B cell (primary cell): ENCODE results near the gene ISOC2. TPM values are rescaled to one million over a fixed set of nuclear protein-coding genes. Genes with fewer than 3 reads are reported as not detected.

Experiments used
- ATAC-seq: fragments of 200-7000 bp; cut with Tn5 transposase; one replicate; pipeline ENCODE4 v1.10.0; 2021; ENCODE audit warnings: low read depth, mild to moderate bottlenecking, moderate number of reproducible peaks, moderate library complexity
- CTCF ChIA-PET: fragments of 350-600 bp; sonication (Branson Sonifier 250); formaldehyde crosslinking; loops from one replicate; lab custom pipeline; 2021; ENCODE audit warnings: antibody characterized with exemption, inconsistent platforms; lab: Charles Lee
- POLR2A ChIA-PET: fragments of 350-600 bp; sonication (Branson Sonifier 250); formaldehyde crosslinking; loops from one replicate; lab custom pipeline; 2021; ENCODE audit warnings: antibody characterized with exemption; lab: Charles Lee
- DNase-seq: peaks from one replicate; pipeline ENCODE4 v3.0.0; 2013
- H2AFZ ChIP-seq: 2 replicates; pipeline ENCODE4 v1.6.1; 2012; ENCODE audit warnings: mild to moderate bottlenecking, low read depth, low read length; ENCODE audit not compliant: insufficient read depth, poor library complexity, severe bottlenecking
- H3K27ac ChIP-seq, 2 donors: 1 replicate in 1 of 2; 2 replicates in 1 of 2; pipeline ENCODE4 v1.5.1; 2012 to 2013; ENCODE audit warnings: low read length in 2 of 2, mild to moderate bottlenecking in 2 of 2, moderate library complexity in 1 of 2
- H3K27me3 ChIP-seq, 4 experiments: fragments of 200-600 bp in 1 of 4; sonication (generic) in 1 of 4; replicated peaks in 1 of 4; 1 replicate in 2 of 4; 2 replicates in 2 of 4; pipeline versions ENCODE4 v1.6.1 to v1.7.0; 2013 to 2016; ENCODE audit warnings: low read length in 3 of 4, mild to moderate bottlenecking in 2 of 4, mixed read lengths in 1 of 4, moderate library complexity in 1 of 4; ENCODE audit not compliant: insufficient read depth in 4 of 4, control insufficient read depth in 3 of 4; ENCODE audit errors: control extremely low read depth in 1 of 4
- H3K36me3 ChIP-seq, 2 experiments: replicated peaks in 1 of 2; 1 replicate in 1 of 2; 2 replicates in 1 of 2; pipeline versions ENCODE4 v1.6.1 to v1.7.1; 2013; ENCODE audit warnings: low read length in 1 of 2; ENCODE audit not compliant: insufficient read depth in 2 of 2, control insufficient read depth in 1 of 2; ENCODE audit errors: control extremely low read depth in 1 of 2, extremely low read depth in 1 of 2
- H3K4me1 ChIP-seq, 2 donors: fragments of 200-600 bp in 1 of 2; sonication (generic) in 1 of 2; 1 replicate in 1 of 2; 2 replicates in 1 of 2; pipeline versions ENCODE4 v1.5.1 to v1.6.1; 2013 to 2017; ENCODE audit warnings: low read length in 2 of 2; ENCODE audit not compliant: control insufficient read depth in 2 of 2, insufficient read depth in 2 of 2
- H3K4me2 ChIP-seq: replicated peaks from 2 replicates; pipeline ENCODE3; 2012; ENCODE audit warnings: mild to moderate bottlenecking, low read depth, low read length; ENCODE audit not compliant: poor library complexity, severe bottlenecking
- H3K4me3 ChIP-seq, 5 experiments: fragments of 200-600 bp in 1 of 5; sonication (generic) in 1 of 5; 1 replicate in 3 of 5; 2 replicates in 2 of 5; pipeline versions ENCODE4 v1.5.1 to v1.7.0; 2011 to 2016; ENCODE audit warnings: low read length in 4 of 5, mild to moderate bottlenecking in 4 of 5, low read depth in 2 of 5, control low read depth in 1 of 5, moderate library complexity in 1 of 5; ENCODE audit not compliant: insufficient read depth in 1 of 5; ENCODE audit errors: control extremely low read depth in 1 of 5, extremely low read depth in 1 of 5
- H3K79me2 ChIP-seq: fragments of 200-600 bp; sonication (generic); one replicate; pipeline ENCODE4 v1.6.0; 2016; ENCODE audit warnings: low read length; ENCODE audit not compliant: control insufficient read depth, insufficient read depth
- H3K9ac ChIP-seq: fragments of 200-600 bp; sonication (generic); 2 replicates; pipeline ENCODE4 v1.6.1; 2017; ENCODE audit warnings: mild to moderate bottlenecking, low read length, moderate library complexity
- H3K9me3 ChIP-seq, 3 donors: one replicate each; pipeline versions ENCODE4 v1.6.1 to v1.7.1; 2013; ENCODE audit warnings: low read length in 2 of 3; ENCODE audit not compliant: control insufficient read depth in 2 of 3, insufficient read depth in 1 of 3; ENCODE audit errors: control extremely low read depth in 1 of 3
- H4K20me1 ChIP-seq: 2 replicates; pipeline ENCODE4 v1.6.0; 2012; ENCODE audit warnings: mild to moderate bottlenecking, low read length; ENCODE audit not compliant: insufficient read depth, control insufficient read depth, poor library complexity, severe bottlenecking
- H3K27ac Mint-ChIP-seq: one replicate; pipeline ENCODE4 v1.8.0; 2021; ENCODE audit warnings: mixed read lengths
- H3K27me3 Mint-ChIP-seq: one replicate; pipeline ENCODE4 v1.8.0; 2021; ENCODE audit warnings: mixed read lengths
- H3K4me1 Mint-ChIP-seq: one replicate; pipeline ENCODE4 v1.8.0; 2021; ENCODE audit warnings: mixed read lengths
- H3K4me3 Mint-ChIP-seq: one replicate; pipeline ENCODE4 v1.8.0; 2021; ENCODE audit warnings: mixed read lengths
- H3K9me3 Mint-ChIP-seq: one replicate; pipeline ENCODE4 v1.8.0; 2022; ENCODE audit warnings: mixed read lengths; ENCODE audit not compliant: insufficient read depth
- CTCF ChIP-seq: fragments of 200-600 bp; IDR thresholded peaks from one replicate; pipeline ENCODE4 v1.8.0; 2022; ENCODE audit warnings: antibody characterized with exemption, mild to moderate bottlenecking
- EZH2 ChIP-seq: IDR thresholded peaks from 2 replicates; pipeline ENCODE4 v1.6.1; 2012; ENCODE audit warnings: borderline replicate concordance, low read depth, mild to moderate bottlenecking, moderate library complexity, low read length; ENCODE audit not compliant: insufficient read depth, poor library complexity, severe bottlenecking
- WGBS: methylation state at CpG from one replicate; pipeline ENCODE4 v1.1.5; 2013; ENCODE audit warnings: missing lambda C conversion rate; ENCODE audit not compliant: insufficient coverage; 5-methylcytosine and 5-hydroxymethylcytosine counted together
- intact Hi-C: fragments of 100-400 bp; cut with micrococcal nuclease; formaldehyde crosslinking; loops from one replicate; pipeline ENCODE4 v1.10.0; 2022
- polyA plus RNA-seq: library from polyadenylated mRNA; depleted of rRNA; stranded (reverse); fragments of >200 nt; gene quantifications from 2 replicates; pipeline ENCODE4 v1.2.3, GENCODE V29; 2012
- total RNA-seq, 2 donors: library from RNA; stranded (reverse); fragments of 120-200 nt in 1 of 2; gene quantifications; 1 replicate in 1 of 2; 2 replicates in 1 of 2; pipeline versions ENCODE4 v1.2.3 to v1.2.4, GENCODE V29; 2013 to 2022

The ISOC2 gene
- total and polyA plus RNA-seq, 2 donors (not counting 1 experiment from before 2014, with no cell fraction given) = 10.0 to 27.6 TPM

- WGBS = 79% methylated on average over 11 of the region's 11 CpGs
- peaks cover 16 to 19% of the 10 kb centered on the region in 2 donors for H3K4me1 ChIP-seq
- peaks cover 0 to 15% (median 0%) of the 10 kb centered on the region in 3 donors for H3K9me3 ChIP-seq
- H3K27me3 ChIP-seq = peaks cover 0 to 22% (median 9%) of the 10 kb centered on the region in 4 experiments
- no peak for ATAC-seq
- TF ChIP-seq CTCF (no peak), EZH2 (no peak)
- H3K27ac ChIP-seq = no peak overlapping the region
- no peak for DNase-seq
- no peak overlapping the region for H3K27ac Mint-ChIP-seq
- peaks cover 15% of the 10 kb centered on the region for H3K27me3 Mint-ChIP-seq
- no peaks in the 10 kb centered on the region for H3K79me2 ChIP-seq
- H3K9me3 Mint-ChIP-seq = no peaks in the 10 kb centered on the region
- ChIA-PET CTCF (interaction anchor here (1.2 kb wide), 1 partner anchor 12 kb away, joined by 4 read pairs; no protein-coding TSS in a partner anchor), POLR2A (no interaction called here)
- intact Hi-C loops = no loop called here
- H4K20me1 ChIP-seq = no peaks in the 10 kb centered on the region
- peaks cover 0 to 2% of the 10 kb centered on the region in 2 experiments for H3K36me3 ChIP-seq
- H2AFZ ChIP-seq = no peak overlapping the region
- no peak overlapping the region for H3K4me2 ChIP-seq
- no peak overlapping the region for H3K4me3 ChIP-seq
- peaks cover 19% of the 10 kb centered on the region for H3K4me1 Mint-ChIP-seq
- no peak overlapping the region for H3K9ac ChIP-seq
- H3K4me3 Mint-ChIP-seq = no peak overlapping the region
Observed at GRCh38 chr19:55455576-55456235, 5.7 kb downstream of the ISOC2 start.

GRCh38 chr19:55454787-55455243 is 6.6 kb downstream of the ISOC2 start:
- Mint-ChIP-seq H3K27me3 (peaks cover 18% of the 10 kb centered on the region), H3K27ac (no peak overlapping the region), H3K4me3 (no peak overlapping the region), H3K9me3 (no peaks in the 10 kb centered on the region), H3K4me1 (peaks cover 13% of the 10 kb centered on the region)
- no peak overlapping the region for H3K27ac ChIP-seq
- WGBS = 79% methylated on average over 14 of the region's 14 CpGs
- no peak overlapping the region for H2AFZ ChIP-seq
- peaks cover 0 to 27% (median 12%) of the 10 kb centered on the region in 4 experiments for H3K27me3 ChIP-seq
- ATAC-seq = no peak
- ChIA-PET POLR2A (no interaction called here), CTCF (interaction anchor here (1.2 to 1.3 kb wide), 2 partner anchors 13 to 314 kb away, joined by 4 to 9 read pairs; no protein-coding TSS in a partner anchor)
- H3K4me3 ChIP-seq = no peak overlapping the region
- DNase-seq = peak; percentile 57
- H3K4me2 ChIP-seq = no peak overlapping the region
- no peaks in the 10 kb centered on the region for H3K79me2 ChIP-seq
- H3K36me3 ChIP-seq = peaks cover 0 to 2% of the 10 kb centered on the region in 2 experiments
- H4K20me1 ChIP-seq = no peaks in the 10 kb centered on the region
- no peak overlapping the region for H3K9ac ChIP-seq
- TF ChIP-seq CTCF (peak; percentile 63), EZH2 (no peak)
- H3K4me1 ChIP-seq = peaks cover 15 to 17% of the 10 kb centered on the region in 2 donors
- intact Hi-C loops = no loop called here
- H3K9me3 ChIP-seq = peaks cover 0 to 15% (median 0%) of the 10 kb centered on the region in 3 donors
